HS-5 (cell line): ENCODE measurements around the gene ANKRD13B.
"Not testable (repeated sequence)": the region's sequence is repeated elsewhere in the genome, so short reads cannot be mapped to it uniquely, and the experiment has no call there.

Source experiments
- DNase-seq: peaks from one replicate; pipeline ENCODE4 v3.0.0-alpha.2; 2012; ENCODE audit warnings: low read depth

Gene ANKRD13B

DNA sequence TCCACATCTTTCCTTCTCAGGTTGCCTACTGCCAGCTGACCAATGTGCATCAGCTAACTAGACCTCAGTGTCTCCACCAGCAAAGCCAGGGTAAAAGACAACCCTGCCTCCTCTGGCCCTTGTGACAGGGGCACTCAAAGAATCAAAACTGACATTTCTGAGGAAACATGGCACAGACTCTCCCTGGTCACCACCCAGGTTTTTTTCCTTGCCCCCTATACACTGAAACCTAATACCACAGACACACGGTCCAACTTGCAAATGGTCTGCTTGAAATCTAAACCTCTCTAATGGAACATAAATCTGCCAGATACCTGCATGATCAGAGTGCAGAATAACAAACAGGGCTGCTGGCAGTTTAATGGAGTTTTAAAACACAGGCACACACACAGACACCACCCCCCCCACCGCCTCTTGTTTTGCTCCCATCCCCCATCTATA is 49.3 kb downstream of the ANKRD13B start:
- DNase-seq: no peak

DNA sequence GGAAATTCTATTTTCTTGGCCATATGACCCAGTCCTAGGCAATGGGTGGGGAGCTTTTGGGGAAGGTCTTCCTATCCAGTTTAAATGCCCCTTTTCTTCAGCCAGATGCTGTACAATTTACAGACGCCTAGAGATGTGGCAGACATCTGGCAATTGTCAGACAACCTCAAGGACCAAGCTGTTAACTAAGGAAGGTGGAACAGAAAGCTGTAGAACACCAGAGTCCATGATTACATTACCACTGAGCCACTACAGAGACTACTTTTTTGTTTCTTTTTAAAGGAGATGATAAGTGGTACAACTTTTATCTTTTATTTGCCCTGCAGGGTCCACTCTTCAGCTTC is 50.9 kb downstream of the ANKRD13B start:
- DNase-seq: no peak

DNA sequence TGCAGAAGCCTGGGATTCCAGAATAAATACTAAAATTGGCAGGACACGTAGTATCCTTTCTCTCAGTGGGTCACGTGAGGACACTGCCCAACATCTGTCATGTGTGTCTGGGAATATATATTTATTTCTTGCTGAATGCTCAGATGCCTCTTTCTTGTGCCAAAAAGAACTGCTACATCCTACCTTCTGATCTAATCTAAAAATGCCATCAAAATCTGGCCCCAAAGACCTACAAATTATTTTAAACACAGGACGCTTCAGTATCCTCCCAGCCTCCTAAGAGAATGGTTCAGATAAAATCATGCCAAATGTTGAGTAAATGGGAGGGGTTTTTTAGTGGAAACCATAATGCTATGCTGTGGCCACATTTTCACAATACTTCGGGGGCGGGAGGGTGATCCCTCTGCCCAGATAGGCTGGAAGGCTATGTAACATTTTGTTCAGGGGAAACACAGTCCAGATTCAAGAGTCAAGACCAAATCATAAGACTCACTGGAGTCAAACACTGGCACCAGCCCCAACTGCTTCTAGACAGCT is 52.7 kb downstream of the ANKRD13B start:
- no peak for DNase-seq

DNA sequence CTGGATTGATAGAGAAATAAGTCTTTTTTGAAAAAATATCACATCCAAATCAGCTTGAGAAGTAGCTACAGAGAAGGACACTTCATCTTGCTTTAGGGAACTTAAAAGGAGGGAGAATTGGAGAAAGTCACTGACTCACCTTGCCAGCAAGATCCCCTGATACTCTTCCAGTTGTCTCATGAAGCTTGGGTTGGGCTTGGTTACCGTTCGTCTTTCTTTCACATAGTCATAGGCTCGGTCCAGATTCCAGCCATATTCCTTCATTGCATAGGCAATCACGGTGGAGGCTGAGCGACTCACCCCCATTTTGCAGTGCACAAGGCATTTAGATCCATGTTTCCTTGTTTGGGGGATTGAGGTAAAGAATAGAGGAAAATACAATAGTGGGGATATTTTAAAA is 55.1 kb downstream of the ANKRD13B start:
- no peak for DNase-seq

DNA sequence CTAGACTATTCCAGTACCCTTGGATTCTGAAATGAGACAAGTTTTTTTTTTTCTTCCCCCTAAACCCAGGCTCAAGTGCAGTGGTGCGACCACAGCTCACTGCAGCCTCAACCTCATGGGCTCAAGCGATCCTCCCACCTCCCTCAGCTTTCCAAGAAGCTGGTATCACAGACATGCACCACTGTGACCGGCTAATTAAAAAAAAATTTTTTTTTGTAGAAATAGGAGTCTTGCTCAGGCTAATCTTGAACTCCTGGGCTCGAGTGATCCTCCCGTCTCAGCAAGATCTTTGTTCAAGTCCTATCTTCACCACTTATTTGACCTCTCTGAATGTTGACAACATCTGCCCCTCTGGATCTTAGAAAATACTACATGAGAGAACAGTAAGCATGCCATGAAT is 56.4 kb downstream of the ANKRD13B start:
- DNase-seq: no peak

GRCh38 chr17:29650396-29650795 is 57.5 kb downstream of the ANKRD13B start:
- no peak for DNase-seq

- DNase-seq: not testable (repeated sequence)
Measured at GRCh38 chr17:29651913-29652312, 59.0 kb downstream of the ANKRD13B start.

DNA sequence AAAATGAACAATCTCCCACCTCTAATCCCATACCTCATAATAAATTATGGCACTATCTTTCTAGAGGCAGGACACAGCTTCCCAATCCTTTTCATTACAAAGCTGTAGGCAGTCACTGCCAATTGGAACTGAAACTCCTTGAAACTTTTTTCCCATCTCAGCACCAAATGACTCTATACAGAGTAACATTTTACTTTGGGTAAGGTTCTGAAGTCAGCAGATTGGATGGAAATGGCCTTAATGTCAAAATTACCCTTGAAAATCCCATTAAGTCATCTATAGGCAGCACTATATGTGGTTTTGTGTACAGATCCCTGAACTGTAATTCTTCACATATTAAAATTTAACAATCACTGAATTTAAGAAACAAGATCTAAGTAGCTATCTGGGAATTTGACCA is 60.0 kb downstream of the ANKRD13B start:
- no peak for DNase-seq

- DNase-seq: no peak
Measured at GRCh38 chr17:29653995-29654714, 61.2 kb downstream of the ANKRD13B start.

DNA sequence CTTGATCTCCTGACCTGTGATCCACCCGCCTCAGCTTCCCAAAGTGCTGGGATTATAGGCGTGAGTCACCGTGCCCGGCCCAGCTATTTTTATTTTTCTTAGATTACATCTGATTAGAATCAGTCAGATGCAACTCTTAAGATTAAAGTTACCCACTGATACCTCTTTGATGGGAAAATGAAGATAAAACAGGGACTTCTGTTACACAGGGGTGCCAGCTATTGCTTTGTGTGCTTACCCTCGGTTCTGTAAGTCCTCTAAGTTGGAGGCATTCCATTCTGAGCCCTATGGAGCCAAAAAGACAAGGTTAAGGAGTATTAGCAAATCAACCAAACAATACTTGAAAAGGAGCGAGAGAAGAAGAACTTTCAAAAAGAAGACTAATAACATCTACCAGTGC is 62.4 kb downstream of the ANKRD13B start:
- no peak for DNase-seq

DNA sequence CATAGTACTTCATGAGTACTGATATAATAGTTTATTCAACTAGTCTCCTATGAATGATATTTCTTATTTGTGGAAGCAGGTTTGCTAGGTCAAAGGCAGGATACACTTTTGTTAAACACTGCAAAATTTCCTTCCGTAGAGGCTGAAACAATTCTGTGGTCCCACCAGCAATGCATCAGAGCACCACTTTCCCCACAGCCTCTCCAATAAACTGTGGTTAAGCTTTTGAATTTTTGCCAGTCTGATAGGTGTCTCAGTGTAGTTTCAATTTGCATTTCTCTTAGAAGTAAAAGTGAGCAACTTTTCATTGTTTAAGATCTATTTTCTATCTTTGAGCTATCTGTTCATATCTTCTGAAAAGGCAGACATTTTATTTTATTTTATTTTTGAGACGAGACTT is 66.2 kb downstream of the ANKRD13B start:
- no peak for DNase-seq

GRCh38 chr17:29661213-29661612 is 68.3 kb downstream of the ANKRD13B start:
- no peak for DNase-seq

- DNase-seq: no peak
Measured at GRCh38 chr17:29663155-29663554, 70.2 kb downstream of the ANKRD13B start.
